GM20000 (cell line): ENCODE results near the gene PLD6.

ENCODE experiments used
- DNase-seq: peaks from one replicate; pipeline ENCODE4 v3.0.0; 2012; ENCODE audit warnings: low spot score
- TF ChIP-seq, protein P1 (sequence below): IDR thresholded peaks from 2 replicates; pipeline ENCODE4 v1.5.1; 2012; ENCODE audit warnings: mild to moderate bottlenecking, control low read depth; ENCODE audit errors: extremely low read depth, missing control alignments

Gene PLD6

DNA sequence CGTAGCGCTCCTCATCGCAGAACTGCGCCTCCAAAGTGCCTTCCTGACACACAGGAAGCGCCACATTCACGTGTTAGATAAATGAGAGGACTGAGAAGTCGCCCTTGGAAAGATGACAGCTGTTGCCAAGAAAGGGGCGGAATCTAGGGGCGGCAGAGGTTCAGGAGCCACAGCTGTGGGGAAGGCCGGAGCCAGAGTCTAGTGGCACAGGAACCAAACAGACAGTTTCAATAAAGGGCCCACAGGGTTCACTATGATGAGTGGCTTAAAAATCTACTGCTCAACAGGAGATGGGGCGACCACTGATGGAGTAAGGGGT lies 26.1 kb upstream of the PLD6 start:
- no peak for DNase-seq
- TF ChIP-seq, protein P1, sequence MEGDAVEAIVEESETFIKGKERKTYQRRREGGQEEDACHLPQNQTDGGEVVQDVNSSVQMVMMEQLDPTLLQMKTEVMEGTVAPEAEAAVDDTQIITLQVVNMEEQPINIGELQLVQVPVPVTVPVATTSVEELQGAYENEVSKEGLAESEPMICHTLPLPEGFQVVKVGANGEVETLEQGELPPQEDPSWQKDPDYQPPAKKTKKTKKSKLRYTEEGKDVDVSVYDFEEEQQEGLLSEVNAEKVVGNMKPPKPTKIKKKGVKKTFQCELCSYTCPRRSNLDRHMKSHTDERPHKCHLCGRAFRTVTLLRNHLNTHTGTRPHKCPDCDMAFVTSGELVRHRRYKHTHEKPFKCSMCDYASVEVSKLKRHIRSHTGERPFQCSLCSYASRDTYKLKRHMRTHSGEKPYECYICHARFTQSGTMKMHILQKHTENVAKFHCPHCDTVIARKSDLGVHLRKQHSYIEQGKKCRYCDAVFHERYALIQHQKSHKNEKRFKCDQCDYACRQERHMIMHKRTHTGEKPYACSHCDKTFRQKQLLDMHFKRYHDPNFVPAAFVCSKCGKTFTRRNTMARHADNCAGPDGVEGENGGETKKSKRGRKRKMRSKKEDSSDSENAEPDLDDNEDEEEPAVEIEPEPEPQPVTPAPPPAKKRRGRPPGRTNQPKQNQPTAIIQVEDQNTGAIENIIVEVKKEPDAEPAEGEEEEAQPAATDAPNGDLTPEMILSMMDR, result no peak

GRCh38 chr17:17231621-17232302 lies 25.6 kb upstream of the PLD6 start:
- TF ChIP-seq, protein P1, result no peak
- no peak for DNase-seq

DNA sequence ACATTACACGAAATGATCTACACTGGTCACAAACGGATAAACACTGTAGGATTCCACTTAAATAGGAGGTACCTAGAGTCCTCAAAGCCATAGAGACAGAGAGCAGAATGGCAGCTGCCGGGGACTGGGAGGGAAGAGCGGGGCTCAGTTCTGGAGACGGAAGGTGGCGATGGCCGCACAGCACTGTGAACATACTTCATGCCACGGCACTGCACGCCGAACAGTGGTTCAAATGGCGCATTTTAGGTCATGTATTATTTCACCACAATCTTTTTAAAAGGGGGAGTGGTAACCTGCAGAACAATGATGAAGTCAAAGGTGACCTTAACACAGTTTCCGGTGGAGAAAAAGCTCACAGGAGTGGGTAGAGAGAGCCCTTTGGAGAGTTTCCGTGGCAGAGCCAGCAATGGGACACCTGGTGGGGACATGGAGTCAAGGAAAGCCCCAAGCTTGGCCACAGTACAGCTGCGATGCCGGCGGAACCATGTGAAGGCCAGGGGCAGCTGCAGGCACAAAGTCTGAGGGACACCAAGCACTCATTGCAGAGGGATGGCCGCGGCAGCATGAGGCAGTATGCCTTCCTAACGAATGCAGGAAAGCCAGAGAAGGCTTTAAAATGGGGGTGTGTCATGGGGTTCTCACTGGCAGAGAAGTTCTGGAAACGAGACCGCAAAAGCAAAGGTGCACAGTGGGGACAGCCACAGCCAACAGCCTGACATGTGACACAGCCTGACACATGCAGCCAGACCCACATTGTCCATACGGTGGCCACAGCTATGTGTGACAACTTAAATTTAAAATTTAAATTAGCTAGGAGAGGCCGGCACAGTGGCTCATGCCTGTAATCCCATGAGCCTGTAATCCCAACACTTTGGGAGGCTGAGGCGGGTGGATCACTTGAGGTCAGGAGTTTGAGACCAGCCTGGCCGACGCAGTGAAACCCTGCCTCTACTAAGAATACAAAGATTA lies 23.6 kb upstream of the PLD6 start:
- TF ChIP-seq, protein P1, result no peak
- no peak for DNase-seq

DNA sequence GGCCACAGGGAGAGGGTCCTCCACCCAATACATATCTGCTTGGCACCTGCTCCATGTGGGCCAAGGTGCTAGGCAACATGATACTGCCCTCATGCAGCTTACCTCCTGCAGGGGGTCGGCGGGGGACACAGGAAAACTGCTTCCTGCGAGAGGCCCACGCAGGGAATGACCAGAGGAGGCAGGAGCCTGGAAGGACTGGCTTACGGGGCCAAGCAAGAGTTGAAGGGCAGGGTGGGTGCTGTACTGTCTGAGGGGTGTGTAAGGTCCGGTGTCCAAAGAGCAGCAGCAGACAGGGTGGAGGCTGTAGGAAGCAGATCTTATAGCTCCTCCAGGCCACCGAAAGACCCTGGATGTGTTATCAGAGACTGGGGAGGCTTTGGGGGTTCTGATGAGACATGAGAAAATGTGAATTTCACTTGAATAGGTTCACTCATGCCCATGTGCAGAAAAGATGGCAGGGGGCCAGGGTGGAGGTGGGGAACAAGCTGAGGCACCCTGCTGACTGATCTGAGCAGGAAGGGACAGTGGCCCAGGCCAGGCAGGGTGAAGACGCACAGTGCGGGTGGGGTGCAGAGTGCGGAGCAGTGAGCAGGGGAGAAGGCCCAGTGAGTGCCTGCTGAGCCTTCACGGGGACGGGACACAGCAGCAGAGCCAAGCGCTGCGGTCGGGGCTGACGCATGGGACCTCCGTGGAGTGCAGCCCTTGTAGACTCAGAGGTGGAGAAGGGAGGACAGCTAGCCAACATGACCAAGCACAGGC lies 22.6 kb upstream of the PLD6 start:
- DNase-seq, result no peak
- TF ChIP-seq, protein P1, result no peak

DNA sequence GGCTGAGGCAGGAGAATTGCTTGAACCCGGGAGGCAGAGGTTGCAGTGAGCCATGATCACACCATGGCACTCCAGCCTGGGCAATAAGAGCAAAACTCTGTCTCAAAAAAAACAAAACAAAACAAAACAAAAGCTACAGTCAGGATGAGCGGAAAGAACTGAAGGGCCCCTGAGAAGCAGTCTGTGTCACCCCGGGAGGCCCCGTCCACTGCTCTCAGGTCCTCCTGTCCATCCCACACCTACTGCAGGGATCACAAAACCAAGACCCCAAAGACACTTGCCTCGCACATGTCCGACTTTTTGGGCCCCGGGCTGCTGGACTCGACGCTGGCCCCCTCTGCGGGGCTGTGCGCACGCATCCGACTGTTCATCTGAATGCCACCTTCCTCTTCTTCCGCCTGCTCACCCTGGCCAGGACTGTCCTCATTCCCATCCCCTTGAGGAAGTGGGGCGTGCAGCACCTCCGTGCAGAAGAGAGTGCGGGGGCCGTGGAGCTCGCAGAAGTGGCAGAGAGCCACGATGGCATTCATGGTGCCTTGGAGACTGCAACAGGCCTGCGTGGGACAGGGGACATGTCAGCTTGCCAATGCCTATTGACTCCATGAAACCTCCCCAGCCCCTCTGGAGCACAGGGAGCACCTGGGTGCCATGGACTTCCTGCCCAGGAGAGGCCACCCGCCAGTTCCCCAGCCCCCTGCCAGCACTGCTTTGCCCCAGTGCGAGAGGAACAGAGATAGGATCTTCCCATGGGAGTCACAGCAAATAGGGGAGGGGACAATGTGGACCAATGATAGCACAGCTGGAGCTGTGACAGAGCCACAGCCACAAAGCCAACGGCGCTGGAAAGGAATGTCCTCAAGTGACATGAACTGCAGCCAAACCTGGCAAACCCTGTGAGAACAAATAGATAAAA lies 21.7 kb upstream of the PLD6 start:
- no peak for DNase-seq

More for the DNA sequence above, 21.7 kb upstream of the PLD6 start:
- TF ChIP-seq, protein P1, result no peak
